ENCODE data around the gene YWHAG. TPM values are rescaled to one million over a fixed set of nuclear protein-coding genes. Genes with fewer than 3 reads are reported as not detected.

Gene YWHAG
- total and polyA plus RNA-seq, 4 donors, result 11.6 to 46.7 (median 43.5) TPM

GRCh38 chr7:76369018-76369417 is 10.2 kb upstream of the YWHAG start (continued):
- TF ChIP-seq CTCF (IDR thresholded peaks at IDR 0.05; ENCODE audit: low read depth, low read length, missing input control), result no peak
- TF ChIP-seq FOXA1 (IDR thresholded peaks at IDR 0.05), result no peak
- no peak for TF ChIP-seq EGR1 (IDR thresholded peaks at IDR 0.05; ENCODE audit: low read depth in 2 of 2)
- TF ChIP-seq SP1 (IDR thresholded peaks at IDR 0.05), result no peak
- no peak for TF ChIP-seq RAD21 (IDR thresholded peaks at IDR 0.05)
- no peak for TF ChIP-seq YY1 (IDR thresholded peaks at IDR 0.05)
- no peak for TF ChIP-seq TAF1 (conservative IDR thresholded peaks at IDR 0.05)
- TF ChIP-seq HNF4G (IDR thresholded peaks at IDR 0.05), result no peak
- TF ChIP-seq ATF3 (IDR thresholded peaks at IDR 0.05), result no peak

- no peaks in the 10 kb centered on the region for H3K27me3 ChIP-seq (ENCODE audit: control insufficient read depth in 4 of 4, insufficient read depth in 4 of 4, low read length in 3 of 4)
- TF ChIP-seq FOXA1 (IDR thresholded peaks at IDR 0.05), result no peak
- no peak for TF ChIP-seq REST (IDR thresholded peaks at IDR 0.05)
- no peak for TF ChIP-seq NR2F2 (IDR thresholded peaks at IDR 0.05)
- TF ChIP-seq FOXA2 (IDR thresholded peaks at IDR 0.05), result no peak
- no peak for TF ChIP-seq CTCF (IDR thresholded peaks at IDR 0.05; ENCODE audit: low read depth, low read length, missing input control)
- TF ChIP-seq YY1 (IDR thresholded peaks at IDR 0.05), result no peak
- TF ChIP-seq HNF4A (conservative IDR thresholded peaks at IDR 0.05), result no peak
- TF ChIP-seq ATF3 (IDR thresholded peaks at IDR 0.05), result no peak
- TF ChIP-seq JUND (IDR thresholded peaks at IDR 0.05), result no peak
- no peak for TF ChIP-seq HNF4G (IDR thresholded peaks at IDR 0.05)
- TF ChIP-seq ZBTB33 (IDR thresholded peaks at IDR 0.05), result no peak
- no peak for TF ChIP-seq RAD21 (IDR thresholded peaks at IDR 0.05)
- no peak for TF ChIP-seq TAF1 (conservative IDR thresholded peaks at IDR 0.05)
- TF ChIP-seq RXRA (IDR thresholded peaks at IDR 0.05), result no peak
- no peak for TF ChIP-seq EGR1 (IDR thresholded peaks at IDR 0.05; ENCODE audit: low read depth in 2 of 2)
- TF ChIP-seq SP1 (IDR thresholded peaks at IDR 0.05), result no peak
- TF ChIP-seq GABPA (IDR thresholded peaks at IDR 0.05 in 1 of 2, conservative IDR thresholded peaks at IDR 0.05 in 1 of 2), result no peak
- WGBS, result 88% methylated on average over 8 of the region's 8 CpGs
- H3K9me3 ChIP-seq (ENCODE audit: control insufficient read depth in 4 of 4, low read length in 3 of 4), result no peaks in the 10 kb centered on the region
- H3K36me3 ChIP-seq (ENCODE audit: control insufficient read depth in 4 of 4, insufficient read depth in 3 of 4, low read depth in 1 of 4, low read length in 3 of 4), result no peaks in the 10 kb centered on the region
- H3K27ac ChIP-seq (ENCODE audit: low read depth in 1 of 2, low read length in 2 of 2), result no peak overlapping the region
- no peak overlapping the region for H3K4me3 ChIP-seq (ENCODE audit: low read depth in 1 of 3, low read length in 3 of 3)
- peaks cover 0 to 12% (median 1%) of the 10 kb centered on the region in 4 donors for H3K4me1 ChIP-seq (ENCODE audit: control insufficient read depth in 4 of 4, insufficient read depth in 4 of 4, low read length in 3 of 4)
- no peak overlapping the region for H3K9ac ChIP-seq (ENCODE audit: low read depth in 1 of 2, low read length in 2 of 2)
- no peak for DNase-seq (ENCODE audit: low spot score)
Observed at GRCh38 chr7:76368190-76368589, 9.4 kb upstream of the YWHAG start.
